Measurements from ENCODE around the gene MT1M.

The MT1M gene

GRCh38 chr16:56634715-56635440 lies 2.4 kb downstream of the MT1M start:
- Histone ChIP-seq H3K9me3 (ENCODE audit: severe bottlenecking) (no peaks in the 10 kb centered on the region), H3K27ac (no peak overlapping the region), H3K27me3 (ENCODE audit: insufficient read depth, low read depth, severe bottlenecking) (no peaks in the 10 kb centered on the region), H3K4me3 (ENCODE audit: low read depth, low read length) (no peak overlapping the region), H3K36me3 (no peaks in the 10 kb centered on the region)
- no peak for TF ChIP-seq CTCF (IDR thresholded peaks at IDR 0.05; ENCODE audit: low read depth, low read length)
- DNase-seq = no peak

GRCh38 chr16:56635441-56635967 lies 3.0 kb downstream of the MT1M start:
- Histone ChIP-seq H3K27me3 (ENCODE audit: insufficient read depth, low read depth, severe bottlenecking) (no peaks in the 10 kb centered on the region), H3K27ac (no peak overlapping the region), H3K9me3 (ENCODE audit: severe bottlenecking) (no peaks in the 10 kb centered on the region), H3K36me3 (no peaks in the 10 kb centered on the region), H3K4me3 (ENCODE audit: low read depth, low read length) (no peak overlapping the region)
- DNase-seq = no peak
- TF ChIP-seq CTCF (IDR thresholded peaks at IDR 0.05; ENCODE audit: low read depth, low read length) = no peak

- no peaks in the 10 kb centered on the region for H3K27me3 ChIP-seq (ENCODE audit: insufficient read depth, low read depth, severe bottlenecking)
These were observed 4.4 kb downstream of the MT1M start for GRCh38 chr16:56636616-56637413.

GRCh38 chr16:56637814-56638750 lies 5.6 kb downstream of the MT1M start, which contains the start of gene MT1A:
Gene MT1A (plus strand): TSS chr16:56638666. CDS start chr16:56638739, 73 bp downstream.
- no peak for TF ChIP-seq CTCF (IDR thresholded peaks at IDR 0.05; ENCODE audit: low read depth, low read length)
- Histone ChIP-seq H3K27me3 (ENCODE audit: insufficient read depth, low read depth, severe bottlenecking) (no peaks in the 10 kb centered on the region), H3K27ac (no peak within 1 kb of the TSS), H3K36me3 (no peaks in the 10 kb centered on the region), H3K9me3 (ENCODE audit: severe bottlenecking) (no peaks in the 10 kb centered on the region), H3K4me3 (ENCODE audit: low read depth, low read length) (no peak within 1 kb of the TSS)
- DNase-seq = no peak

More at GRCh38 chr16:56636616-56637413, 4.4 kb downstream of the MT1M start:
- Histone ChIP-seq H3K9me3 (ENCODE audit: severe bottlenecking) (no peaks in the 10 kb centered on the region), H3K27ac (no peak overlapping the region), H3K4me3 (ENCODE audit: low read depth, low read length) (no peak overlapping the region), H3K36me3 (no peaks in the 10 kb centered on the region)
- no peak for DNase-seq
- no peak for TF ChIP-seq CTCF (IDR thresholded peaks at IDR 0.05; ENCODE audit: low read depth, low read length)

- no peak for DNase-seq
- Histone ChIP-seq H3K9me3 (ENCODE audit: severe bottlenecking) (no peaks in the 10 kb centered on the region), H3K27me3 (ENCODE audit: insufficient read depth, low read depth, severe bottlenecking) (no peaks in the 10 kb centered on the region), H3K27ac (no peak overlapping the region), H3K36me3 (no peaks in the 10 kb centered on the region), H3K4me3 (ENCODE audit: low read depth, low read length) (no peak overlapping the region)
- no peak for TF ChIP-seq CTCF (IDR thresholded peaks at IDR 0.05; ENCODE audit: low read depth, low read length)
These were observed 6.6 kb downstream of the MT1M start for GRCh38 chr16:56639045-56639444.

All from WERI-Rb-1 (cell line).